CD1c-positive myeloid dendritic cell (primary cell): ENCODE results near the gene CCDC88B.

ENCODE experiments used
- DNase-seq: peaks from one replicate; pipeline ENCODE4 v3.0.0-alpha.2; 2016; ENCODE audit errors: extremely low spot score

CCDC88B gene

DNA sequence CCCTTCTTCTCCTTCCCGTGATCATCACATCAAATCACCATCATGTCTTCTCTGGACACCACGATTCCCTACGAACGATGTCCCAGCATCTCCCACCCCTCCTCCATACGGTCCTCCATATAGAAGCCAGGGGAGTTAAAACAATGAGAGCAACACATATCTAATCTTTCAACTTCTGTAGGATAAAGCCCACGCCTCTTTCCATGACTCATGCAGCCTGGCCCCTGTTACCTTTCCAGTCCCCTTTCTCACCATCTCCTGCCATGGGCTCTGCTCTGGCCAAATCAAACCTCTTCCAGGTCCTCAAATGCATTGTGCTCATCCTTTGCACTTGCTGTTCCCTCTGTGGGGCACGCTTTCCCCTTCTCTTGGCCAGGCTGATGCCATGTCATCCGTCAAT, 42.6 kb downstream of the CCDC88B start:
- DNase-seq: no peak

DNA sequence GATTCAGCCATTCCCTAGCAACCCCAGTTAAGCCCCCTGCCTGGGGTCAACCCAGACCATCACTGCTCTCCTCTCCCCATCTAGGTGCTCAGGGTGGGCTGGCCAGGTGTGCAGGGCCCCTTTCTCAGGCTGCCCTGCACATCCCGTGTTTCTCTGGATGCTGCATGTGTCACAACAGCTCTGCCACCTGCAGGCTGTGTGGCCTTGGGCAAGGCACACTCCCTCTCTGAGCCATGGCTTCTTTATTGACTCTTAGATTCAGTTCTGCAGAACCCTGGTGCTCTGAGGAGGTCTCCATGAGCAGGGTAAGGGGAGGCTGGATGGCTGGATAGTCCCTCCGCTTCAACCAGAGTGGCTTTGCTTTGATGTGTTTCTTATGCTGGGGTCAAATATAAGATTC, 43.6 kb downstream of the CCDC88B start:
- no peak for DNase-seq

DNA sequence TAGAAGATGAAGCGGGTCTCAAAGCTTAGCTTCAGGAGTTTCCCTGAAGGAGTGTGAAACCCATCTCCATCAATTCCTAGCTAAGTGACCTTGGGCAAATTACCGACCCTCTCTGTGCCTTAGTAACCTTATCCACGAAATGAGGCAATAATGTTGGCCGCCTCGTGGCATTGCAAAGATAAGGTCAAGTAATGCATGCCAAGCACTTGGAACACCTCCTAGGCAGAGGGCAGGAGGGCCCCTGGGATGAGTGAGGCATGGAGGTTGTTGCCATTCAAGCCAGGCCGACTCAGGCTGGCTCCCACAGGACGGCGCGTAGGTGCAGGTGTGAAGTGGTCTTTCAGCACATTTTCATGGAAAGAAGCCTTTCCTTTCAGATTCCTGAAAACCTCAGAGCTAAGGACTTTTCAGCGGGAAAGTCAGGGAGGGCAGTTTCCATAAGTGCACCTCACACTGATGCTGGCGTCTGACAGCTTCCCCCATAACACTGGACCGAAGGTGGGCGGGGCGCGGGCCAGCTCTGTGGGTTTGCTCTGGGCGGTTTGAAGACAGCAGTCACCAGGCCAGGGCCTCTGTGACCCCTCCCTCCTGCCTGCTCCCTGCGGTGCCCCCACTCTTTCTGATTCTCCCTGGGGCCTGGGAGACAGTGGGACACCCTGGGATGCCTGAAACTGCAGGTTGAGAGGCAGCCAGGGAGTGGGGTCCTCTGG, 44.2 kb downstream of the CCDC88B start:
- no peak for DNase-seq

DNA sequence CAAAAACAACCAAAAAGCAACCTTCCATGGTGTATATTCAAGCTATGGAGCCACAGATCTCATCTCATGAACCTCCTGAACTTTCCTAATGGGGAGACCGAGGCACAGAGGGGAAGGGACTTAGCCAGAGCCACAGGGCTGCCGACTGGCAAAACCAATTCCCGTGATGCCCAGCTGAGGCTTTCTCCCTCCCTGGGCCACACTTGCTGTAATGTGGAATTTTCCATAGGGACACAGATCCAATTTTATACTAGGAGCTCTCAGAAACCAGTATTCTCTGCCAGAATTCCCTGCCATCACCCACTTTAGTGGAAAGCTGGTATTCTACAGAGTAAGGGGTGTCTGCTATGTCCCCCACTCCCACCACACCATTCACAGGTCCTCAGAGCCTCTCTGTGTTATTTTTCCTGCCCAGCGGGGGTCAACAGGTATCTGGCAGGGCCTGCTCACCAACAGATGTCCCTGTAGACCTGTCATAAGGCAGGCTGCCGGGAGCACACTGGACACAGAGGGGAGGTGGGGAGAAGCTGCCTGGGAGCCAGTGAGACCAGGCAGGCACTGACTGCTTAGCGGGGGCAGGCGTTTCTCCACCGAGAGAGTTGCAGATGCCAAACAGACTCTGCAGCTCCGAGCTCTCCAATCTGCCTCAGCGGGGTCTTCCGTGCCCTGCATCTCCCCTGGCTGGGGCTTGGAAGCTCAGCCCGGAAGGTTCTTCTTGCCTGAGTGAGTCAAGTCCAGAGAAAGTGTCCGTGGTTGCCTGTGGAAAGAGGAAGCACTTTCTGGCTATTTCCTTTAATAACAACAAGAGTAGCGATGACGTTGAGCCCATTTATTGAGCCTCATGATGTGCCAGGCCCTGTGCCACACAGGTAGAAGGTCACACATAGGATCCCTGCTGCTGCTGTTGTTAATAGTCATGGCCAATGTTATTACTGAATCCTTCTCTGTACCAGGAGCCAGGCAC, 45.3 kb downstream of the CCDC88B start:
- DNase-seq: peak; percentile 81

DNA sequence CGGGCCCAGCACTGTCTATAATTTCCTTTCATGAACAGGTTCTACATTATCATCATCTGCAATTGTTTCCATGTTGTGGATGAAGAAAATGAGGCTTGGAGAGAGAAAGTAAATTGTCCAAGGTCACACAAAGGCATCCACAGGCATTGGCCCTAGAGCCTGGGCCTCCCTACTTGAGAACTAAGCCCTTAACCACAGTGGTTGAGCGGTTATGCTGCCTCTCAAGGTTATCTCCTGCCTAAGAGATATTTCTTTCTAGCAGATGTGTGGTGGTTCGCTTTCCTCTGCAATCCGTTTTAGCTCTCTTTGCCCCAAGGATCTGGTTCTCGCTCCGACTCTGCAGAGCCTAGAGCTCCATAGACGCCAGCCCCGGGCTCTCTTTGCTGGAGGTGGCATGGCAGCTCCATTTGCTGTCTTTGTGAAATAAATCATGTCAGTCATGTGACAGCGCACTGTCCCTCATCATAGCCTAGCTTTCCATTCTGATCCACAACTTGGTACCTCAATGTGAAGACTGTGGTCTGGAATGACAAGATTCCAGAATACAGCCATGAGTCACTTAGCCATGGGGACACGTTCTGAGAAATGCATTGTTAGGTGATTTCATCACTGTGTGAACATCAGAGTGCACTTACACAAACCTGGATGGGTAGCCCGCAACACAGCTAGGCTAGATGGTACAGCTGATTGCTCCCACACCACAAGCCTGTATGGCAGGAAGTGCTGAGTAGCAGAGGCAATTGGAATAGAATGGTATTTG, 46.1 kb downstream of the CCDC88B start:
- DNase-seq: peak; percentile 44

DNA sequence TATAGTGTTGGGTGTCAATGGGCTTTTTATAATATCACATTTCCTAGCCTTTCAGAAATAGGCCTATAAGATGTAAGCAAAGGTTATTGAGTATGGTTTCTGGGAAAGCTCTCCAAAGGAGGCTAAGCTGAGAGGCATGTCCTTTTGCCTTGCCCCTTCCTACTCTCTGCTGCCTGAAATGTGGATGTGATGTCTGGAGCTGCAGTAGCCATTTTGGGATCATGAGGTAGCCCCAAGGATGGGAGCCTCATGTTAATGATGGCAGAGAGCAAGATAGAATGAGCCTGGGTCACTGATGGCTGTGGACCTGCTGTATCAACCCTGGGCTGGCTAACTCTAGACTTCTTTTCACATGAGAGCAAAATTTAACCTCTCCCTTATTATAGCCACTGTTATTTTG, 47.9 kb downstream of the CCDC88B start:
- DNase-seq: no peak

DNA sequence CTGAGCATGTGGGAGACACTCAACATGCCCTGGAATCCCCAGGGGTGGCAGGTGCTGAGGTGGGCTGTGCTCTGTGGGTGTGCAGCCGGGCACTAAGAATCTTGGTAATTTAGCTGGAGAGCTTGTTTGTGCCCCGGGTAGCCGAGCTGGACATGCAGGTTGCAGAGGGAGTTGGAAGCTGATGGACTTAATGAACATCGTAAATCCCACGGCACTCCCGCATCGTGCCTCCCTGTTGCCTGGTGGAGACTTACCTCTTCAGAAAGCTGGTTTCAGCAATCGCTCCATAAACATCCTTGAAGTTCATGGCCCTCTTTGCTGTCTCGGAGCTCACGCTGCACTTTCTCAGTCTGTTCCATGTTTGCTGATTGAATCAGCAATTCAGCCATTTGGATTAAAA, 48.9 kb downstream of the CCDC88B start:
- no peak for DNase-seq

DNA sequence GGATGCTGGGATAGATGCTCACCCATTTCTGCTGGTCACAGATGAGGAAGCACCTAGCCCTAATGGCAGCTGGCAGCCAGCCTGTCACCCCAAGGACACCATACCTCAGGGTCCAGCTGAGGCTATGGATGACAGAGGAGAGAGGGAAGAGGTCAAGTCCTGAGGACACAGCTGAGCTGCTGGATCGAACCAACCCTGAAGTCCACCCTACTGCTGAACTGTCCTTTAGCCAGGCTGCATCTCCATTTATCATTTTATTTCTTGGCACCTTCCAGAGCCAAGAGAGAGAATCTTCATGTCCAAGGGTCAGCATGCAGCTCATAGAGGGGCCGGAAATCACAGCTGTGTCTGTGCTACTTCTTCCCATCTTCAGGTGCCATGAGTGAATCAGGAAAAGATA, 49.8 kb downstream of the CCDC88B start:
- no peak for DNase-seq

DNA sequence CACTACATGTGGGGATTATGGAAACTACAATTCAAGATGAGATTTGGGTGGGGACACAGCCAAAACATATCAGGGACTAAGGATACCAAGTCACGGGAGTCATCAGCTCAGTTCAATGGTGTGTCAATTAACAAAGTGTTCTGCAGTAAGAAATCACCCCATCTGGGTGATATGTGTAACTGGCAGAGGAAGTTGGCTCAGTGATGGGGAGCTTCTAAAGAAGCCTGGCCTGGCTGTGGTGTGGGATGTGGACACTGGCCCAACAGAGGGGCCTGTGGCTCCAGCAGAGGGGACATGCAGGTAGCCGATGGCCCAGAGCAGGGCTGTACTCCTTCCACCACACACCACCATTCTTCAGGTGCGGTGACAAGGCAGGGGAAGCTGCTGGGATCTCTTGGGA, 50.6 kb downstream of the CCDC88B start:
- no peak for DNase-seq

DNA sequence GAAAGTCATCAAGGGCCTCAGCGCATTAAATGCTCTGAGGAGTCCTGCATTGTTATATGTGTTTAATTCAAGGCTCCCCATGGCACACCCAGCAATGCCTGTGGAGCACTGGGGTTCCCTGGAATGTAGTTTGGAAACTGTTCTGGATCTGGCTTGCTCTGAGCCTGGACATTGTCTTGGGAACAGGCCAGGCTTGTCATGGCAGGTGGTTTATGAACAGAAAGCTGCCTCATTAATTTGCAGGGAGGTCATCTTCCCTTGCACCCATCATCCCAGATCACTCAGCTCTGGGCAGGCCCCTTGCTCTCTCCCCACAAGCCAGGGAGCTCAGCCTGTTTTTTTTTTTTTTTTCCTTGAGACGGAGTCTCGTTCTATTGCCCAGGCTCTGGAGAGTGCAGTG, 51.8 kb downstream of the CCDC88B start:
- no peak for DNase-seq

DNA sequence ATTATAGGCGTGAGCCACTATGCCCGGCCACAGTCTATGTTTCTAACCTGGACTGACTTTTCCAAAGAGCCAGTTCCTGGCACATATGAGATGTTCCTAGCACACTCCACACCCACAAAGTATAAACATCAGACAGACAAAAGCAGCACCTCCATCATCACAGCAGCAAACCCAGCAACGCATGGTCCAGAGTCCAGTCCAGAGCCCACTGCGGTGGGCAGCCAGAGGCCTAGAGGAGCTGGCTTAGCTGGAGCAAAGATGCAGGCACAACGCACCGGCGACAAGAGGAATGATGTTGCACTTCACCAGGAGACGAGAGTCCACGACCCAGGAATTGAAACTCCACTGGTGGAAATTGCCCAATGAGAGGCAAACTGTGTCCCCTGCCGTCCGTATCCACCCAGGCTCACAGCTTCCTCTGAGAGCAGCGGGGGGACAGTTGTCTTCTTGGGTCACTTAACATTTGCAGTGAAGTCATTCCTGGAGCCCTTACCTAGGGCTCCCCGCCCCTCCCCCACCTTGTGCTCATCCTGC, 55.6 kb downstream of the CCDC88B start:
- peak; percentile 73 for DNase-seq

DNA sequence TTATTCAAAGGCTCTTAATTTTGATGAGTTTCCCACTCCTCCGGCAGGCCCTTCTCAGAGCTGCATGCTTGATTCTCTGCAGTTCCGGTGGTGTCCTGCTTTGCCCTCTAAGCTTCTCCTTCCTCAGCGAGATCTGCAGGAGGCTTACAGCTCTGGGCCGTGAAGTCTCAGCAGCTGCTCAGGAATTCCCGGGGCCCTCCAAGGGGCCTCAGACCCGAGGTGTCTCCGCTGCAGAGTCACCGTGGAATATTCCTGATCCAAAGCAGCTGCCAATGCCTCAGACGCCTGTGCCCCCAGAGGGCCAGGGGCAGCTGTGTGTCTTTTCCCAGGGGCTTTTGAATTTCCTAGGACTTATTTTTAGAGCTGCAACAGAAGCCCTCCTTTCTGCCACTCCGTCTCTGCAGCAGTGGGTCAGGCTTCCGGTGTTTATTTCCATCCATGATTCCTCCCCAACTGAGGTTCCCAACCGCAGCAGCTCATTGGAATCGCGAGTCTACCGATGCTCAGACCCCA, 56.1 kb downstream of the CCDC88B start:
- no peak for DNase-seq

DNA sequence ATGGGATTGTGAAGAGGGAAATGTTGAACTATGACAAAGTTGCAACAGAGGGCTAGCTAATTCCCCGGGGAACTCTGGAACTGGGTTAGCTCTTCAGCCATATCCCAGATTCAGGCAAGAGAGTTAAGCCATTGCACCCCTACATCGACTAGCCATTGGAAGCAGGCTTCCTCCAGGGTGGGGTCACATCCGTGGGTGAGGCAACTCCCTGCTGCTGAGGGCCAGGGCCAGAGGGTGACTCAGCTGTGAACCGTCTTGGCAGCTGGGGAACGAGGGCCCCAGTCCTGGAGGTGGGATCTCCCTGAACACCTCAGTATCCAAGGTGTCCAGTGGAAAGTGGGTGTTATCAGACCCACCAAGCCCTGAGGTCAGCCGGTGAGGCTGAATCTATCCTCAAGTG, 60.1 kb downstream of the CCDC88B start:
- peak; percentile 28 for DNase-seq

DNA sequence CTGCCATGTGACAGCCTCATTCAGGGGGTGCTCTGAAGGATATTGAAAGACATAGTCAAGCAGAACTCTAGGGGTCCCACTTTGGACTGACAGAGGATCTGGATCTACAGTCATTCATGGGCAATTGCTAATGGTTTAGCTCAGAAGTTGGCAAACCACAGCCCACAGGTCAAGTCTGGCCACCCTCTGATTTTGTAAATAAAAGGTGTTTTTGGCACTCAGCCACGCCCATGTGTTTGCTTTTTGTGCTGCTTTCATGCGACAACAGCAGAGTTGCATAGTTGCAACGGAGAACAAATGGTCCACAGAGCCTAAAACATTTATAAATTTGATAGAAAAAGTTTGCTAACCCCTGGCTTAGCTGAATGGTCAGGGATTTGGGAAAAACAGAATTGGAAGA, 60.7 kb downstream of the CCDC88B start:
- no peak for DNase-seq

DNA sequence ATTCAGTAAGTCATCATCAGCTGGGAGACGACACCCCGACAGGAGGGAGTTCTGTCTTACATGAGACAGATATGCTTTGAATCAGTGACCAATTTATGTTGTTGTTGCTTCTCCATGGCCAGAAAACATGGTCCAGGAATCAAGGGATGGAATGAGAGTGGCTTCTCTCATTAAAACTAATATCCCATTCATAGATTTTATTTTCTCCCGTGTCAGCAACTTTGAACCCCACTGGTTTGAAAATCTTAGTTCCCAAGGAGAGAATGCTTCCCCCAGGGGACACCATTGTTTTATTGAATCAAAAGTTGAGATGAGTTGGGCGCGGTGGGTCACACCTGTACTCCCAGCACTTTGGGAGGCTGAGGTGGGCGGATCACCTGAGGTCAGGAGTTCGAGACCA, 61.8 kb downstream of the CCDC88B start:
- DNase-seq: no peak

DNA sequence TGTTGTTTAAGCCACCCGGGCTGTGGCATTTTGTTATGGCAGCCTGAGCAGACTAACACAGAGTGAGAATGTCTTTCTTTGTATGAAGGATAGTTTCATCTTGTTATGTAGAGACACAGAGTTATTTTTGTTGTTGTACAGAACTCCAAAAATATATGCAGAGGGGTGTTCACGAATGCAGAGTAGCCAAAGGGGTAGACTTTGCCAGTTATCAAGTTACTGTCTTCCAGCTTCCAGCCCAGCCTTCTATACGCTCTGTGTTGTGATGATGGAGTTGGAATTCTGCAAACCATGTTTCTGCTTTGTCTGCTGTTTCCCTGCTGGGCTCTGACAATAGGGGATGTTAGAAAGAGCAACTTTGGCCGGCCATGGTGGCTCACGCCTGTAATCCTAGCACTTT, 63.1 kb downstream of the CCDC88B start:
- DNase-seq: no peak

DNA sequence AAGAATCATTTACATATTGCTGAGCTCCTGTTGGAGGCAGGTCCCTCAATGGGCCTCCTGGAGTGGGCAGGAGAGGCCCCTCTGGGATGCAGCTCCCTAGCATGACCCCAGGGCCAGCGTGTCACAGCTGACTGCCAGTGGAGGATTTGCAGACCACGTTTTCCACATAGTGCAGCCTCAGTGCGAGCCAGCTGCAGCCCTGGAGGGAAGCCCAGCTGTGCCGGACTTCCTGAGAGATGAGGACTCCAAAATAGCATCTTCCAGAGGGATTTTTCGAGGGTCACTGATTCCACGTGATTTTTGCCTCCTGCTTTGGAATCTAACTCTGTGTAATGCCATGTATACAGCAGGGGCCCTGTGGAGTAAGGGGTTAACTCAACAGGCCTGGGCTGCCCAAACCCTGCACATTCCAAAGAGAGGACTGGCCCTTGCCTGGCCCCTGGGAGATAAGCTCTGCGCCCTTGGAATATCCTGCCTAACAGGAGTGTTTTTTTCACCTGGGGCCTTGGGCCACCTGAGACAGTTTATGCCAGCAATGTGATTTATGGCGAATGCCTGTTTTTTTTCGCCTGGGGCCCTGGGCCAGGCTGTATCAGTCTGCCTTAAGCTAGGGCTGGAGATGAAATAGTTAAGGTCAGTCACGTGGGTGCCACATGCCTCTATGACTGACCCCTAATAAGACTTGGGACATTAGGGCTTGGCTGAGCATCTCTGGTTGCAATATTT, 66.4 kb downstream of the CCDC88B start:
- no peak for DNase-seq
